ENCODE results near the gene FKBP2.

Gene FKBP2

DNA sequence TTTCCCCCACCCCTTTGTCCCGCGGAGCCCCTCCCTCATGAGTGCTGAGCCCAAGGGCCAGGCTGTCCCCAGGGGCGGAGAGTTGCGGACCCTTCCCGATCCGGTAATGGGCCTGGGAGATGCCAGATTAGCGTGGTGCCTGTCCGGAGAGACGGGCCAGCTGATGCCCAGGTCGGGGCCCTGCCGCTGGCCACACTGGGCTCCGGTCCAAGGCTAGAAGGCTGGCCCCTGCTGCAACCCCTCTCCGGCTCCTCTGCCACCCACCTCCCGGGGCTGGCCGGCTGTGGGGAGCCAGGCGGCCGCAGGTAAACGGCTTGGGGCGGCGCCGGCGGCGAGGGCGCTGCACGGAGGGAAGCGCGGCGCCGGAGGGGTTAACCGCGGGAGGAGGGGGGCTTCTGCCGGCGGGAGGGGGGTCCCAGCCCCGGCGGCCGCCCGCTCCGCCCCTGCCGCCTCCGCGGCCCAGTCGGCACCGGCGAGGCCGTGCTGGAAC lies 50.4 kb downstream of the FKBP2 start, which contains the start of gene KCNK4:
KCNK4 (plus strand) TSS at position 41 of the 490 bp plus-strand sequence. CDS start 1,717 bp downstream, outside the sequence.
- no peak within 1 kb of the TSS for H3K27ac ChIP-seq
- TF ChIP-seq ZFX (IDR thresholded peaks at IDR 0.05), result no peak
- TF ChIP-seq, protein P1, sequence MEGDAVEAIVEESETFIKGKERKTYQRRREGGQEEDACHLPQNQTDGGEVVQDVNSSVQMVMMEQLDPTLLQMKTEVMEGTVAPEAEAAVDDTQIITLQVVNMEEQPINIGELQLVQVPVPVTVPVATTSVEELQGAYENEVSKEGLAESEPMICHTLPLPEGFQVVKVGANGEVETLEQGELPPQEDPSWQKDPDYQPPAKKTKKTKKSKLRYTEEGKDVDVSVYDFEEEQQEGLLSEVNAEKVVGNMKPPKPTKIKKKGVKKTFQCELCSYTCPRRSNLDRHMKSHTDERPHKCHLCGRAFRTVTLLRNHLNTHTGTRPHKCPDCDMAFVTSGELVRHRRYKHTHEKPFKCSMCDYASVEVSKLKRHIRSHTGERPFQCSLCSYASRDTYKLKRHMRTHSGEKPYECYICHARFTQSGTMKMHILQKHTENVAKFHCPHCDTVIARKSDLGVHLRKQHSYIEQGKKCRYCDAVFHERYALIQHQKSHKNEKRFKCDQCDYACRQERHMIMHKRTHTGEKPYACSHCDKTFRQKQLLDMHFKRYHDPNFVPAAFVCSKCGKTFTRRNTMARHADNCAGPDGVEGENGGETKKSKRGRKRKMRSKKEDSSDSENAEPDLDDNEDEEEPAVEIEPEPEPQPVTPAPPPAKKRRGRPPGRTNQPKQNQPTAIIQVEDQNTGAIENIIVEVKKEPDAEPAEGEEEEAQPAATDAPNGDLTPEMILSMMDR (conservative IDR thresholded peaks at IDR 0.05), result no peak

DNA sequence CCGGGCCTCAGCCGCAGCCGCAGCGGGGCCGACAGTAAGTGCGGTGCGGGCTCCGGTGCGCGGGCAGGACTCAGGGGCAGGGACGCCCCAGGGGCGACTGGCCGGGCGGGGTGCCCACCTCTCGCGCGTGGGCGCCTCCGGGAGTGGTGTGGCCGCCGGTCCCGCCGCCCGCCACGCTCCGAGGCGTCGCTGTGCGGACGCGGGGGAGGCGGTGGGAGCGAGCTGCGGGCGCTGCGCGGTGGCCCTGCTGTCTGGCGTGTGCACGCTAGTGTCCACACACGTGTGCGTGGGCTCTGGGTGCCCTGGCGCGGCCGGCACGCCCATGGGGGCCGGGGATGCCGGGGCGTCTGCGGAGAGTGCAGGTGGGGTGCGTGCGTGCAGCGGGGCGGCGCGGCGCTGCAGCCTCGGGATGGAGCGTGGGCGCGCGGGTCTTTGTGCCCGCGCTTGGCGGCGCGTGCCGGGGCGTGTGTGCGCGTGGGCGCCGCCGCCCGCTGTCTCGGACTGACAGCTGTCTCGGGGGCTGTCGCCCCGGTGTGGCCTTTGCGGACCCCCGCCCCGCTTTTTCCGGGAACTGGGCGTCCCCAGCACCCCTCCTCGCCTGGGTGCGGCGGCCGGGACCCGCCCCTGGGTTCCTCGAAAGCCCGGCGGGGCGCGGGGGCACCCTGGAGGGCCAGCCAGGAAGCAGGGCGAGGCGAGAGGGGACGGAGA lies 51.0 kb downstream of the FKBP2 start:
- TF ChIP-seq, protein P1 (conservative IDR thresholded peaks at IDR 0.05), result no peak
- TF ChIP-seq ZFX (IDR thresholded peaks at IDR 0.05), result no peak
- H3K27ac ChIP-seq, result no peak overlapping the region

DNA sequence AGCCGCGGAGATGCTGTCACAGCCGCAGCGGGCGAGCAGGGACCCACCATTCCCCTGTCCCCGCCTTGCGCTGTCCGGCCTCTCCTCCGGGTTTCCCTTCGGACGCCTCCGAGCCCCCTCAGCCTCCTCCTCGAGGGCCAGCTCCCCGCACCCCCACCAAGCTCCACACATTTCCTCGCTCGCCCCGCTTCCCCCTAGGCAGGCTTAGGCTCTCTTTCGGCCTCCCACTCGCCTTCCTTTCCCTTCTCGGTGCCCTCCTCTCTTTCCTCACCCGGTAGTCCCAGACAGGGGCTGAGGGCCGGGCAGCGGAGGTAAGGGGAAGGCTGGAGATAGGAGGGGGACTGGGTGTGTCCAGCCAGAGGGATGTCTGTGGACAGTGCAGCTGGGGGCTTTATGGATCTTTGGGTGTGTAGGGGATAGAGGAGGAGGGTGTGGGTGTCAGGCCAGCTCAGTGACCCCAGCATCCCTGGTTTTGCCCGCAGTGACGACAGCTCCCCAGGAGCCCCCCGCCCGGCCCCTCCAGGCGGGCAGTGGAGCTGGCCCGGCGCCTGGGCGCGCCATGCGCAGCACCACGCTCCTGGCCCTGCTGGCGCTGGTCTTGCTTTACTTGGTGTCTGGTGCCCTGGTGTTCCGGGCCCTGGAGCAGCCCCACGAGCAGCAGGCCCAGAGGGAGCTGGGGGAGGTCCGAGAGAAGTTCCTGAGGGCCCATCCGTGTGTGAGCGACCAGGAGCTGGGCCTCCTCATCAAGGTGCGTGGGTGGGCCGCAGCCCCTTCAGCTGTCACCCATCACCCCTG lies 51.8 kb downstream of the FKBP2 start:
- TF ChIP-seq, protein P1 (conservative IDR thresholded peaks at IDR 0.05), result no peak
- no peak for TF ChIP-seq ZFX (IDR thresholded peaks at IDR 0.05)
- H3K27ac ChIP-seq, result no peak overlapping the region
